ENCODE measurements around the gene KCNAB1.

The KCNAB1 gene

DNA sequence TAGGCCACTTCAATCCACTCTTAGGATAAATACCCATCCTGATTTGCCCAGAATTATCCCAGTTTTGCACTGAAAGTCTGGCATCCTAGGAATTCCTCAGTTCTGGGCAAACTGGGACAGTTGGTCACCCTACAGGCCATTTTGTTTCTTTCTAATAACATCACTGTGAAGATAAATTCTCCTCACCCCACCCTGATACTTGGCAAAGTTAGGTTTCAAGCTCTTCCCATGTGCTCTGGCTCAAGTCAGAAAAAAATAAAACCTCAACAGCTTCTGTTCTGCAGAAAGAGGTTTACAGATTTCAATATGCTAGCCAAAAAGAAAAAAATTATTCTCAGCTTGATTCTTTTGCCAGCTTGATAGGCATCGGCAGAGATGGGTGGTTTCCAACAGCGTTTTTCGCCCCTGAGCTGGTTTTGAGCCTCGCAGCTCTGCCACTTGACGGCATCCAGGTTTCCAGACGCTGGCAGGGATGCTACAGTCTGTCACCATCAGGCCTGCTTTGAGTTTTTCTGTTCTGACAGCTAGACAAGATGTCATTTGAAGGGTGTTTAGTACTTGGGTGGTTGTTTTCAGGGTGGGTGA, 263.2 kb downstream of the KCNAB1 start:
- Histone ChIP-seq H3K27me3 (ENCODE audit: control insufficient read depth, insufficient read depth, low read length) (no peaks in the 10 kb centered on the region), H3K9me3 (ENCODE audit: control insufficient read depth, insufficient read depth, low read length) (no peaks in the 10 kb centered on the region), H3K4me3 (ENCODE audit: low read depth, low read length) (no peak overlapping the region), H3K36me3 (ENCODE audit: control insufficient read depth, insufficient read depth, low read length) (no peaks in the 10 kb centered on the region), H3K9ac (ENCODE audit: low read depth, low read length) (no peak overlapping the region), H3K4me1 (ENCODE audit: control insufficient read depth, insufficient read depth, low read length) (no peaks in the 10 kb centered on the region; the same call in 1 of the 2 replicates), H3K27ac (ENCODE audit: low read depth, low read length) (no peak overlapping the region)

- Histone ChIP-seq H3K27ac (ENCODE audit: low read depth, low read length) (no peak overlapping the region), H3K36me3 (ENCODE audit: control insufficient read depth, insufficient read depth, low read length) (no peaks in the 10 kb centered on the region), H3K27me3 (ENCODE audit: control insufficient read depth, insufficient read depth, low read length) (no peaks in the 10 kb centered on the region), H3K4me1 (ENCODE audit: control insufficient read depth, insufficient read depth, low read length) (no peaks in the 10 kb centered on the region; the same call in 1 of the 2 replicates), H3K9ac (ENCODE audit: low read depth, low read length) (no peak overlapping the region), H3K4me3 (ENCODE audit: low read depth, low read length) (no peak overlapping the region), H3K9me3 (ENCODE audit: control insufficient read depth, insufficient read depth, low read length) (no peaks in the 10 kb centered on the region)
These were observed 268.4 kb downstream of the KCNAB1 start for GRCh38 chr3:156388497-156389448.

- Histone ChIP-seq H3K4me3 (ENCODE audit: low read depth, low read length) (no peak overlapping the region), H3K4me1 (ENCODE audit: control insufficient read depth, insufficient read depth, low read length) (no peaks in the 10 kb centered on the region; the same call in 1 of the 2 replicates), H3K9ac (ENCODE audit: low read depth, low read length) (no peak overlapping the region), H3K27me3 (ENCODE audit: control insufficient read depth, insufficient read depth, low read length) (no peaks in the 10 kb centered on the region), H3K9me3 (ENCODE audit: control insufficient read depth, insufficient read depth, low read length) (no peaks in the 10 kb centered on the region), H3K36me3 (ENCODE audit: control insufficient read depth, insufficient read depth, low read length) (no peaks in the 10 kb centered on the region), H3K27ac (ENCODE audit: low read depth, low read length) (no peak overlapping the region)
These were observed 269.1 kb downstream of the KCNAB1 start for GRCh38 chr3:156389449-156389950.

DNA sequence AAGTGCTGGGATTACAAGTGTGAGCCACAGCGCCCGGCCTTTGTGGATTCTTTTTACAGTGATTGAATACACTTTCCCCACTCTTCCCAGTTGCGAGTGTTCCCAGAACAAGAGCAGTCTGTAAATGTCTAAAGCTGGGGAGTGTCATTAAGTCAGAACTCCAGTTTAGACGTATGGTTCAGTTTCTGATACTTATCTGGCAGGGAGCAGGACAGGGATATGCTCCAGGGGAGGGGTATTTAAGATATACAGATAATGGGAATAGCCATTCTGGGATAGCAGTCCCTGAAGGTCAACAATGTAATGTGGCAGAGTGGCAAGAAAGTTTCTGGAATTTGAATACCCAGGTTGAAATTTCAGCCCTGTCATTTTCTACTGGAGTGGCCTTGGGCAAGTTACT, 270.5 kb downstream of the KCNAB1 start:
- Histone ChIP-seq H3K27ac (ENCODE audit: low read depth, low read length) (no peak overlapping the region), H3K9ac (ENCODE audit: low read depth, low read length) (no peak overlapping the region)

GRCh38 chr3:156395961-156396710, 275.8 kb downstream of the KCNAB1 start:
- Histone ChIP-seq H3K9ac (ENCODE audit: low read depth, low read length) (no peak overlapping the region), H3K36me3 (ENCODE audit: control insufficient read depth, insufficient read depth, low read length) (no peaks in the 10 kb centered on the region), H3K4me3 (ENCODE audit: low read depth, low read length) (no peak overlapping the region), H3K27ac (ENCODE audit: low read depth, low read length) (no peak overlapping the region), H3K4me1 (ENCODE audit: control insufficient read depth, insufficient read depth, low read length) (0 out of 2 replicates have a peak, but pooled peaks cover 4% of the 10 kb centered on the region), H3K9me3 (ENCODE audit: control insufficient read depth, insufficient read depth, low read length) (no peaks in the 10 kb centered on the region), H3K27me3 (ENCODE audit: control insufficient read depth, insufficient read depth, low read length) (no peaks in the 10 kb centered on the region)

More for the DNA sequence above, 270.5 kb downstream of the KCNAB1 start:
- Histone ChIP-seq H3K4me1 (ENCODE audit: control insufficient read depth, insufficient read depth, low read length) (no peaks in the 10 kb centered on the region; the same call in 1 of the 2 replicates), H3K36me3 (ENCODE audit: control insufficient read depth, insufficient read depth, low read length) (no peaks in the 10 kb centered on the region), H3K4me3 (ENCODE audit: low read depth, low read length) (no peak overlapping the region), H3K27me3 (ENCODE audit: control insufficient read depth, insufficient read depth, low read length) (no peaks in the 10 kb centered on the region), H3K9me3 (ENCODE audit: control insufficient read depth, insufficient read depth, low read length) (no peaks in the 10 kb centered on the region)

DNA sequence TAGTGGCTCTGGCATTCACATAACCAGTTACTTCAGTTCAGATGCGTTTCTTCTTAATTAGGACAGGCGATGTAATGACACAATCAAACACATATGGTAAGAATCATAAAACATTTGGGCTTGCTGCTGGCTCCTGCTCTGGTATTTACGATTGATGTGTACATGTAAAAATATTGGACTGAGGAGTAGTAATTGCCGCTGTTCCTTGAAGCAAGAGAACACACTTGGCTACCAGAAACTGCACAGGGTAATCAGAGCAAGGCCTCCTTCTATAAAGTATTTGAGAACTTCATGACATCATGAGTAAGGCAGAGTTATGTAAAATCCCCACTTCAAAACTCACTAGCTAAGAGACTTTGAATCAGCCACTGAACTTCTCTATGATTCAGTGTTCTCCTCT, 276.5 kb downstream of the KCNAB1 start:
- 0 out of 2 replicates have a peak, but pooled peaks cover 4% of the 10 kb centered on the region for H3K4me1 ChIP-seq (ENCODE audit: control insufficient read depth, insufficient read depth, low read length)
- H3K9me3 ChIP-seq (ENCODE audit: control insufficient read depth, insufficient read depth, low read length): no peaks in the 10 kb centered on the region
- H3K4me3 ChIP-seq (ENCODE audit: low read depth, low read length): no peak overlapping the region
- H3K36me3 ChIP-seq (ENCODE audit: control insufficient read depth, insufficient read depth, low read length): no peaks in the 10 kb centered on the region
- H3K9ac ChIP-seq (ENCODE audit: low read depth, low read length): no peak overlapping the region
- H3K27ac ChIP-seq (ENCODE audit: low read depth, low read length): no peak overlapping the region
- no peaks in the 10 kb centered on the region for H3K27me3 ChIP-seq (ENCODE audit: control insufficient read depth, insufficient read depth, low read length)

DNA sequence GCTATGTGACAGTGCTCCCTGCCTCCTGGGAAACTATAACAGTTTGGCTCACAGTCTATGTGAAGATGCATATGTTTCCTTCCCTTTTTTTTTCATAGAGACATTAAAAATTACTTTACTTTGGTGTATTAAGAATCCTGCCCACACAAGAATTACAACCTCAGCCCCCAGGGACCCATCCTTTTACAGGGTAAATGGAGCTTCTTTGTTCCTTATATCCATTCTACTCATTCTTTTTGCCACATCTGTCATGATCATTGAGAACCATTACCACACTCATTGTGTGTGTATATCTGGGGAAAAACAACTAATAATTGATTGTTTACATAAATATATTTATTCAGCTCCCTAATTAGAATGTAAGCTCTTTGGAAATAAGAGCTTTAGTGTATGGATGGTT, 277.2 kb downstream of the KCNAB1 start:
- H3K27me3 ChIP-seq (ENCODE audit: control insufficient read depth, insufficient read depth, low read length): no peaks in the 10 kb centered on the region

DNA sequence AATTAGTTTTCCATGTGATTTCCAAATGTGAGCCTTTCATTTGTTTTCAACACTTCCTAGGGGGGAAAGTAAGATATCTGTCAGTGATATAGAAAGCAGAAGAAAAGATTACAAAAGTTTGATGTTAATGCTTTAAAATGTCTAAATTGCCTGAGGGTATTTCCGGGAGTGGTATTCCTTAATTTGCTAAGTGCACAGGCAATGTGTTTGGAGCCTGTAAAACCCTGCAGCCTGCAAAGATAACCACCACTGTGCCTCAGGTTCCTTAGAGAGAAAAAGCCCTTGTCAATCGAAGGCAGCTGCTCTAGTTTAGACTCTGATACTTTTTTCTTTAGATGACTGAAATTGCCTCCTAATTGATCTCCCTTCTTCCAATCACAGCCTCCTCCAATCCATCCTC, 279.7 kb downstream of the KCNAB1 start:
- H3K9ac ChIP-seq (ENCODE audit: low read depth, low read length): no peak overlapping the region

More for the DNA sequence above, 277.2 kb downstream of the KCNAB1 start:
- no peak overlapping the region for H3K4me3 ChIP-seq (ENCODE audit: low read depth, low read length)
- no peak overlapping the region for H3K9ac ChIP-seq (ENCODE audit: low read depth, low read length)
- H3K27ac ChIP-seq (ENCODE audit: low read depth, low read length): no peak overlapping the region
- 0 out of 2 replicates have a peak, but pooled peaks cover 4% of the 10 kb centered on the region for H3K4me1 ChIP-seq (ENCODE audit: control insufficient read depth, insufficient read depth, low read length)
- H3K36me3 ChIP-seq (ENCODE audit: control insufficient read depth, insufficient read depth, low read length): no peaks in the 10 kb centered on the region
- no peaks in the 10 kb centered on the region for H3K9me3 ChIP-seq (ENCODE audit: control insufficient read depth, insufficient read depth, low read length)

DNA sequence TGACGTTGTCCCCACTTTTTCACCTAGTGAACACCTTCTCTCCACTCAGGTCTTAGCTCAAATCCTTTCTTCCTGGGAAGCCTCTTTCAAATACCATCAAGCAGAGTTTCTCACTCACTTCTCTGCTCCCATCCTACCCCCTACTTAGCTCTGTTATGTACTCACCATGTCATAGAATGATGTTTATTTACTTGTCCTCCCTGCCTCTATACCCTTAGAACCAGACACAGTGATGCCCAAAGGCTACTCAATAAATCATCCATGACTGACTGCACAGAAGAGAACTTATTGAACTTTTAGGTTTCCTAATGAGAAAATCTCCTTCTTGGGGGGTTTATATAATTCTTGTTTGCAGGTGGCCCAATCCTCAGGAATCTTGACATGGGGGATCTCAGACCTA, 280.4 kb downstream of the KCNAB1 start:
- Histone ChIP-seq H3K9me3 (ENCODE audit: control insufficient read depth, insufficient read depth, low read length) (no peaks in the 10 kb centered on the region), H3K27me3 (ENCODE audit: control insufficient read depth, insufficient read depth, low read length) (no peaks in the 10 kb centered on the region), H3K27ac (ENCODE audit: low read depth, low read length) (no peak overlapping the region), H3K36me3 (ENCODE audit: control insufficient read depth, insufficient read depth, low read length) (no peaks in the 10 kb centered on the region), H3K9ac (ENCODE audit: low read depth, low read length) (no peak overlapping the region), H3K4me3 (ENCODE audit: low read depth, low read length) (no peak overlapping the region), H3K4me1 (ENCODE audit: control insufficient read depth, insufficient read depth, low read length) (0 out of 2 replicates have a peak, but pooled peaks cover 4% of the 10 kb centered on the region)

More for the DNA sequence above, 279.7 kb downstream of the KCNAB1 start:
- H3K27ac ChIP-seq (ENCODE audit: low read depth, low read length): no peak overlapping the region
- no peaks in the 10 kb centered on the region for H3K36me3 ChIP-seq (ENCODE audit: control insufficient read depth, insufficient read depth, low read length)
- no peak overlapping the region for H3K4me3 ChIP-seq (ENCODE audit: low read depth, low read length)
- no peaks in the 10 kb centered on the region for H3K27me3 ChIP-seq (ENCODE audit: control insufficient read depth, insufficient read depth, low read length)
- 0 out of 2 replicates have a peak, but pooled peaks cover 4% of the 10 kb centered on the region for H3K4me1 ChIP-seq (ENCODE audit: control insufficient read depth, insufficient read depth, low read length)
- no peaks in the 10 kb centered on the region for H3K9me3 ChIP-seq (ENCODE audit: control insufficient read depth, insufficient read depth, low read length)

DNA sequence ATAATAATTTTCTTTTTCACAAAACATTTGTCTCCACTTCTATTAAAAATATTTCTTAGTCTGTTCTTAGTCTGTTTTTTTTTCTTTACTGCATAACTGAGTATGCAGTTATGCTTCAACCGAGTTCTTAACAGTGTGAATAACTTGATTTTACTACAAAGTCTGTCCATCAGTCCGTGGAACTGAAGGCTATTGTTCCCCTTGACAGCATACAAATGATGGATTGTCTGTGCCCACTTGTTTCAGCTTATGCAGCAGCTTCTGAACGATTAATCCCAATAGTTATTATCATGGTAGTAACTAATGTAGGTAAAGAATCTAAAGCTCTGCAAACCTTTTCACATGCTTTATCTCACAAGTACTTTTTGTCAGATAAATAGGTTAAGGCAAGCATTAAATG, 283.8 kb downstream of the KCNAB1 start:
- Histone ChIP-seq H3K27me3 (ENCODE audit: control insufficient read depth, insufficient read depth, low read length) (no peaks in the 10 kb centered on the region), H3K4me1 (ENCODE audit: control insufficient read depth, insufficient read depth, low read length) (peaks cover 5% of the 10 kb centered on the region)

More for the DNA sequence above, 283.8 kb downstream of the KCNAB1 start:
- no peak overlapping the region for H3K4me3 ChIP-seq (ENCODE audit: low read depth, low read length)
- no peak overlapping the region for H3K9ac ChIP-seq (ENCODE audit: low read depth, low read length)
- H3K27ac ChIP-seq (ENCODE audit: low read depth, low read length): no peak overlapping the region
- H3K36me3 ChIP-seq (ENCODE audit: control insufficient read depth, insufficient read depth, low read length): no peaks in the 10 kb centered on the region
- no peaks in the 10 kb centered on the region for H3K9me3 ChIP-seq (ENCODE audit: control insufficient read depth, insufficient read depth, low read length)
